GM18499 (cell line): ENCODE data around the gene SFXN5.
"Not testable (repeated sequence)": the region's sequence is repeated elsewhere in the genome, so short reads cannot be mapped to it uniquely, and the experiment has no call there.

ENCODE experiments used
- ATAC-seq: cut with Tn5 transposase; IDR thresholded peaks from one replicate; pipeline ENCODE4 v1.9.1; 2021; ENCODE audit warnings: moderate number of reproducible peaks; ENCODE audit not compliant: insufficient read depth, unreplicated experiment

SFXN5 gene

GRCh38 chr2:73071360-73072128 is at the start of gene SFXN5:
Gene SFXN5 (minus strand): TSS chr2:73071712. CDS start chr2:73071705, 7 bp downstream.
- ATAC-seq: peak; percentile 72

DNA sequence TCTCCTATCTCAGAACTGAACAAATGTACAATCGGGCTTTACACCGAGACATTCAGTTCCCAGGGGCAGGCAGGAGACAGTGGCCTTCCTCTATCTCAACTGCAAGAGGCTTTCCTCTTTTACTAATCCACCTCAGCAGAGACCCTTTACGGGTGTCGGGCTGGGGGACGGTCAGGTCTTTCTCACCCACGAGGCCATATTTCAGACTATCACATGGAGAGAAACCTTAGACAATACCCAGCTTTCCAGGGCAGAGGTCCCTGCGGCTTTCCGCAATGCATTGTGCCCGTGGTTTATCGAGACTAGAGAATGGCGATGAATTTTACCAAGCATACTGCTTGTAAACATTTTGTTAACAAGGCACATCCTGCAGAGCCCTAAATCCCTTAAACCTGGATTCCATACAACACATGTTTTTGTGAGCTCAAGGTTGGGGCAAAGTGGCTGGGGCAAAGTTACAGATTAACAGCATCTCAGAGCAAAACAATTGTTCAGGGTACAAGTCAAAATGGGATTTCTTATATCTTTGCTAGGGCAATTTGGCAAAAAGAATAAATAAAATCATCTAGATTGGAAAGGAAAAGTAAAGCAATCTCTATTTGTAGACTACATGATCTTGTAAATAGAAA is 48.2 kb upstream of the SFXN5 start:
- ATAC-seq: not testable (repeated sequence)

- no peak for ATAC-seq
Observed at GRCh38 chr2:73117441-73117840, 45.9 kb upstream of the SFXN5 start.

- ATAC-seq: no peak
Observed at GRCh38 chr2:73116182-73116960, 44.9 kb upstream of the SFXN5 start.

DNA sequence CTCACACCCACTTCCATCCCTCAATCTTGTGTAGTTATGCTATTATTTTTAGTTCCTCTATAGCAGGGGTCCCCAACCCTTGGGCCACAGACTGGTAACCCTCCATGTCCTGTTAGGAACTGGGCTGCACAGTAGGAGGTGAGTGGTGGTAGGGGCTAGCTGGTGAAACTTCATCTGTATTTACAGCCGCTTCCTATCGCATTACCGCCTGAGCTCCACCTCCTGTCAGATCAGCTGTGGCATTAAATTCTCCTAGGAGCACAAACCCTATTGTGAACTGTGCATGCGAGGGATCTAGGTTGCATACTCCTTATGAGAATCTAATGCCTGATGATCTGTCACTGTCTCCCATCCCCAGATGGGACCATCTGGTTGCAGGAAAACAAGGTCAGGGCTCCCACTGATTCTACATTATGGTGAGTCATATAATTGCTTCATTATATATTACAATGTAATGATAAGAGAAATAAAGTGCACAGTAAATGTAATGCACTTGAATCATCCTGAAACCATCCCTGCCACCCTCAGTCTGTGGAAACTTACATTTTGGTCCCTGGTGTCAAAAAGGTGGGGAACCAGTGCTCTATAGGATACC is 42.9 kb upstream of the SFXN5 start:
- ATAC-seq: no peak

GRCh38 chr2:73112913-73113854 is 41.7 kb upstream of the SFXN5 start, which contains the start of gene RAB11FIP5:
Gene RAB11FIP5 (minus strand): TSS chr2:73112948. CDS start chr2:73112777, 171 bp downstream.
- no peak for ATAC-seq

DNA sequence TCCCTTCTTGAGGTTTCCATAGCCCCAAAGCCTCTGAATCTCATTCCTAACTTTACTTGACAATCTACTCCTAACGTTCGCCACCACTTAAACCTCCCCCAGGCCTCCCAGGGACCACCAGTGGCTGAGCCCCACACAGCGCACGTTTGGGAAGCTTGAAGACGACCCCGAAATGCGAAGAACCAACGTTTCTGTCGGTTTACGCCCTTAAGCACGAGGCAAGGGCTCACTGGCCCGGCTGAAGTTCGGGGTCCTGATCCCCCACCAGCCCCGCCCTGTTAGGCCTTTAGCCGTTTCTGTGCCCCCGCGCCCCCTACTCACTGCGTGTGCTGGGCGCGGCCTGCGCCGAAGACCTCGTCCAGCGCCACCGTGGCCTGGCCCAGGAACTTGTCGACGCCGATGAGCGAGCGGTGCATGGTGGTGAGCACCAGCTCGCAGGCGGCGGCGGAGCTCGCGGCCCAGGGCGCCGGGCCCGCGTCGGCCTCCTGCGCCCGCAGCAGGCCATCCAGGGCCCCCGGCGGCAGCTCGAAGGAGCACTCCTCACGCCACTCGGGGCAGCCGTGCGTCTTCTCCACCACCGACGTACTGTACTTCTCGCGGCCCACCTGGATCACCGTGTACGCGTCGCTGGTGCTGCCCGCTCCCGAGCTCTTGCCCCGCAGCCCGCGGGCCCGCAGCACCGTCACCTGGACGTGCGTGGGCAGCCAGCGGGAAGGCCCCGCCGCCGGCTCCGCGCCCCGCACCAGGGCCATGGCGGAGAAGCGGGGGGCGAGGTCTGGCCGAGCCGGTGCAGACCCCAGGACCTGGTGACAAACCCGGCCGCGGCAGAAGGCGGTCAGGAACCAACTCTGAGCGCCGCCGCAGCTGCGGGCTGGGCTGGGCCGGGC is 40.8 kb upstream of the SFXN5 start:
- ATAC-seq: no peak

DNA sequence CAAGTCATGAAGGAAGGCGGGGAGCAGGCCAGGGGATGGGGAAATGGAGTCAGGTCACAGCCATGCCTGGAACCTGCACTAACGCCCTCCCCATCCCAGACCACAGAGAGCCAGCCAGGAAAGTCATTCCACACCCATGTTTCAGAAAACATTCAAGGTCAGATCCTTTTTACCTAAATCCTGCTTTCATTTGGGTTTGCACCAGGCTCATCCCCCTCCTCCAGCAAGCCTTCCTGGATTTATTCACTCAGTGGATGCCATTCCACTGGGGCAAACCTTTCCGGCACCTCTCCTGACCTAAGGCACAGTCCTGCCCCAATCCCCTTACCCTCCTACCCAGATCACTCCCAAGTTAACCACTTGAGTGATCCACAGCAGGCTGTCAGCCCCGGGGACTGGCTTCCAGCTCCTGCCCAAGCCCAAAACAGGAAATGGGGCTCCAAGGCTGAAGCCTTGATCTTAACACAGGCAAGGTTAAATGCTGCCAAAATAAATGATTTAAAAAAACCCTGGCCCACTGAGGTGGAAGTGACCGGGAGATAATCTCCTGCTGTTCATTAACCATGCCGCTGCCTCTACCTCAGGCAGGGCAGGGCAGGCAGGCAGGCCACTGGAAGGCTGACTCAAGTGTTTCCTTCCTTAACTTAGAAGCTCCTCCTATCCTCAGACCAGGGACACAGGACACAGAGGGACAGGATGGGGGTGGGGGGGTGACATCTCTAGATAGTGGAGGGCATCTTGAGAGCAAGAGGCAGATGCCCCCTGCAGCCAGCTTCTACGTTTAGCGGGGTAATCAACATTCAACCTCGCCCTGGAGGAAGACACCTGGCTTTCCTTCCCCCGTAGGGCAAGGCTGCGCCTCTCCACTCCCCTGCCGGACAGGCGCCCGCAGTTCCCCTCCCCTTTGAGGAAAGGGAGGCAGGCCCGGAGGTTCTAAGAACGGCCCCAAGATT is 39.8 kb upstream of the SFXN5 start:
- ATAC-seq: no peak

DNA sequence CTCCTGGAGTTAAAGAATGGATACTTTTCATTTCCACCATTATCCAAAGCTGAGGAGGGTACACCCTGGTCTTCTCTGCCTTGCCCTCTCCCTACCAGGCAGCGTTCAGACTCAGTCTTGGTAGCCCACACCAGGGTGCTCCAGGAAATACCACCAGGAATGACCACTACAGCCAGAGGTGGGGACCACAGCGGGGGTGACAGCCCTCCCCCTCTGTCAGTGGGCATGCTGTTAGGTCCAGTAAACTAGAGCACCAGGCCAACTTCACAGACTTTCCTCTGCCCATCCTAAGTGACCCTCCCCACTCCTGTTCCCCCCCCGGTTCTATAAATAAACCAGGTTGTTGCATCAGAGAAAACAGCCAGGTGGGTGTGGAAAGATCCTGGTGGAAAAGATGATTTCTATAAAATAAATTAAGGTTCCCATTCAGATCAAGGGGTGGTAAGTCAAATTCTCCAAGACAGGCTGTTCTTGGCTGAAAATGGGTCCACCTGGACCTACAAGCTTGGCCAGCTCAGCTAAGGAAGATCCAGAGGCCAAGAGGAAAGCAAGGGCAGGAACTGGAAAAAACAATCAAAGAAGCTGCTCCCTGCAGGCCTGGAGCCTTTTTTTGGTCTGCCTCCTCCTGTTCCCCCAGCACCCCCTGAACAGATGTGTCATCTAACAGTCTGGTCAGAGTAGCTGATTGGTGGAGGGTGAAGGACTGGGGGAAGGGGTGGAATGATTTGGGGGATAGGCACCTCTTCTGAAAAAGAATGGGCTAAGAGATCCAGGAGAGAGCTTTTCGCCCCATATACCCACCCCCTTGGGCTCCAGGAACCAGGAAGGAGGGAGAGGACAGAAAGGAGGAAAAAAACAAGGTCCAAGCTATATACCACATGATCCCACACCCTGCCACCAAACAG is 38.9 kb upstream of the SFXN5 start:
- no peak for ATAC-seq

DNA sequence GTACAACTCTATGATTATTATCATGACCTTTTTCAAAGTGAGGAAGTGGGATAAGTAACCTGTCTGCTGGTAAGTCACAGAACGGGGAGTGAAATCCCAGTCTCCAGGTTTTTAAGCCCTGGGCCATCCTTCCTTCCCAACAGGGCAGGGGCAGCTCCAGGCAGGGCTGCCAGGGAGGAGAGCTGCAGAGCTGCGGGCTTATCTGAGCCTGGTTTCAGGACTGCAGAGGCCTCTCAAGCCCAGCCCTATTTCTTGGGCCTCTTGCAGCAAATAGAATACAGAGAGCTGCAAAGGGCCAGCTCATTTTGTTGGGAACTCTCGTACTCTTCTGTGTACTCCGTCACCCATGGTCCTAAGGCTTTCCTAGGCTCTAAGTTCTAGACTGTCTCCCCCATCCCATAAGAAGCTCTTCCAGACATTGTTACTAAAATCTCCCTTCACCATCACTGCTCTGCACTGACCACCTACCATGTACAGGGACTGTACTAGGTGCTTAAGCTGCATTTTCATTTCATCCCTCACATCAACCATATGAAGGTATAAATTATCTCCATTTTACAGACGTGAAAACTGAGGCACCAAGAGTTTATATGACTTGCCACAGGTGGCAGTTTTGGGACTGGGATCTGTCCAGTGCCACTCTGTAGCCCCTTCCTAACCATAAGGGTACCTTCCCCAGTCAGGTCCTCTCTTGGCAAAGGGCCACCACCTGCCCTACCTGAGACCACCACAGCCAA is 38.1 kb upstream of the SFXN5 start:
- no peak for ATAC-seq

DNA sequence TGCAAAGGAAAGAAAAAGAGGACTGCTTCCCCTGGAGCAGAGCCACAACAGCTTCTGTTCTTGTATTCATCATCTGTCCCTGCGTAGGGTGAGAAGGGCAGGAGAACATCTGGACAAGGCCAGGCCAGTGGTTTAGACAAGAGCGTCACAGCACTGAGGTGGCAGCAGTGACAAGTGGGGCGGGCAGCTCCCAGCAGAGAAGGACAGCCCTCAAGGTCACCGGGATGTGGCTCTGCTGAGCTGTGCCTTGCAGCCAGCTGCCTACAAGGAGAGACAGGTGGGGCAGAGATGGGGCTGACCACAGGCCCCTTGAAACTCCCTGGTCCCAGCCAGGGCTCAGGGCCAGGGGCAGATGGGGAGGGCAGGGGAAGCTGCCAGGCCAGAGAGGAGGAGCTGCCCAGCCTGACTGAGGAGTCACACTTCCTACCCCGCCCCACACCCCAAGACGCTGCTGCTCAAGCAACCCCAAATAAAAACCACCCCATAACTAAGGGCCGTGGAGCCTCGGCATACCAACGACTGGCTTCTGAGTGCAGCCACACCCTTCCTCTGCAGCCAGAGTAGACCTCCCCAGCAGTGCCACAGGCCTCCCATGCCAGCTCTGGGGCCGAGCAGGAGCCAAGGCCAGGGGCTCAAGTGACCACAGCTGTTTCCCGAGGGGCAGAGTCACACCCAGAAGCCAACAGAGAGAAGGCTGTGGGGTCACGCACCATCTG is 35.9 kb upstream of the SFXN5 start:
- no peak for ATAC-seq

- ATAC-seq: no peak
Observed at GRCh38 chr2:73106791-73107190, 35.3 kb upstream of the SFXN5 start.

DNA sequence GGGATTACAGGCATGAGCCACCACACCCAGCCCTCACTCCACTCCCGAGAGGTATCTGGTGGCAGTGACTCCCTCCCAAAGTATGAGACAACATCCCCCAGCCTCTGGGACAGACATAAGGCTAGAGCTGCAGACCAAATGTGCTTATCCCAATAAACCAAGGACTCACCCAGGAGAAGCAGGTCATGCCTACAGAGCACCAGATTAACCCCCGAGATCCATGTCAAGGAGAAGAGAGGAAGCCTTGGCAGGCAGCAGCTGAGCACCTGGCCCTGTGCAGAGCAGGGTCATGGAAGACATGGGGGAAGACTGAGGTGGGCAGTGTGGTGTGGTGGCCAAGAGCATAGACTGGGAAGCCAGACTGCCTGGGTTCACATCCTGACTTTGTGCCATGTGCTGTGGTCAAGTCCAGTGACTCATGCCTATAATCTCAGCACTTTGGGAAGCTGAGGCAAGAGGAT is 34.0 kb upstream of the SFXN5 start:
- ATAC-seq: no peak

DNA sequence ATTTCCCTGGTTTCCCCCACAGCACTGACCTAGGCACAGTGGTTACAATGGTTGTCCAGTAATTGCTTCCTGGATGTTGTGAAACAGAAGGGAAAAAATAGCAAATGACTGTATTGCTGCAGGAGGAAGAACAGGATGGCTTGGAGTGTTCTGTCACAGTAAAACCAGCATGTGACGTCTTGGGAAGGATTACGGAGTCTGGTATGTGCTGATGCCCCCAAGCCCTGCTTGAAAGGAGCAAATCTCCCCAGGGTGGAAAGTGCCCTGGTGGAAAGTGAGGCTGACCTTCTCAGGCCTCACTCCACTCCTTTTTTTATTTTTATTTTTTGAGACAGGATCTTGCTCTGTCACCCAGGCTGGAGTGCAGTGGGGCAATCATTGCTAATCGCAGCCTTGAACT is 33.4 kb upstream of the SFXN5 start:
- ATAC-seq: no peak

- no peak for ATAC-seq
Observed at GRCh38 chr2:73103018-73103542, 31.6 kb upstream of the SFXN5 start.
